ENCODE data around the gene MYO9A. TPM values are rescaled to one million over a fixed set of nuclear protein-coding genes. Genes with fewer than 3 reads are reported as not detected.
"Not testable (repeated sequence)": the region's sequence is repeated elsewhere in the genome, so short reads cannot be mapped to it uniquely, and the experiment has no call there.

The MYO9A gene
- total RNA-seq, 3 donors from 2014 or later: 40.0 to 79.3 (median 41.8) TPM

GRCh38 chr15:72057548-72058091 is 60.3 kb downstream of the MYO9A start:
- Histone ChIP-seq H3K4me1 (ENCODE audit: low read depth) (no peaks in the 10 kb centered on the region), H3K4me3 (no peak overlapping the region), H3K36me3 (ENCODE audit: low read depth) (no peaks in the 10 kb centered on the region), H3K9me3 (no peaks in the 10 kb centered on the region)
- intact Hi-C loops (cut with DNase I, micrococcal nuclease): no loop called here
- no peak for ATAC-seq
- TF ChIP-seq, protein P1, sequence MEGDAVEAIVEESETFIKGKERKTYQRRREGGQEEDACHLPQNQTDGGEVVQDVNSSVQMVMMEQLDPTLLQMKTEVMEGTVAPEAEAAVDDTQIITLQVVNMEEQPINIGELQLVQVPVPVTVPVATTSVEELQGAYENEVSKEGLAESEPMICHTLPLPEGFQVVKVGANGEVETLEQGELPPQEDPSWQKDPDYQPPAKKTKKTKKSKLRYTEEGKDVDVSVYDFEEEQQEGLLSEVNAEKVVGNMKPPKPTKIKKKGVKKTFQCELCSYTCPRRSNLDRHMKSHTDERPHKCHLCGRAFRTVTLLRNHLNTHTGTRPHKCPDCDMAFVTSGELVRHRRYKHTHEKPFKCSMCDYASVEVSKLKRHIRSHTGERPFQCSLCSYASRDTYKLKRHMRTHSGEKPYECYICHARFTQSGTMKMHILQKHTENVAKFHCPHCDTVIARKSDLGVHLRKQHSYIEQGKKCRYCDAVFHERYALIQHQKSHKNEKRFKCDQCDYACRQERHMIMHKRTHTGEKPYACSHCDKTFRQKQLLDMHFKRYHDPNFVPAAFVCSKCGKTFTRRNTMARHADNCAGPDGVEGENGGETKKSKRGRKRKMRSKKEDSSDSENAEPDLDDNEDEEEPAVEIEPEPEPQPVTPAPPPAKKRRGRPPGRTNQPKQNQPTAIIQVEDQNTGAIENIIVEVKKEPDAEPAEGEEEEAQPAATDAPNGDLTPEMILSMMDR (IDR thresholded peaks at IDR 0.05): no peak
- DNase-seq: no peak

DNA sequence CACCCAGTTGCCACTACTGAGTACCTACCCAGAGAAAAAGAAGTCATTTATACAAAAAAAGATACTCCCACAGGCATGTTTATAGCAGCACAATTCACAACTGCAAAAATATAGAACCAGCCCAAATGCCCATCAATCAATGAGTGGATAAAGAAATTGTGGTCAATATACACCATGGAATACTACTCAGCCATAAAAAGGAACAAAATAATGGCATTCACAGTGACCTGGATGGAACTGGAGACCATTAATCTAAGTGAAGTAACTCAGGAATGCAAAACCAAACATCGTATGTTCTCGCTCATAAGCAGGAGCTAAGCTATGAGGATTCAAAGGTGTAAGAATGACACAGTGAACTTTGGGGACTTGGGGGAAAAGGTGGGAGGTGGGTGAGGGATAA is 61.7 kb downstream of the MYO9A start:
- intact Hi-C loops (cut with DNase I, micrococcal nuclease); H3K4me1 ChIP-seq (ENCODE audit: low read depth); DNase-seq; ATAC-seq; H3K4me3 ChIP-seq; H3K9me3 ChIP-seq; H3K36me3 ChIP-seq (ENCODE audit: low read depth): not testable (repeated sequence)

DNA sequence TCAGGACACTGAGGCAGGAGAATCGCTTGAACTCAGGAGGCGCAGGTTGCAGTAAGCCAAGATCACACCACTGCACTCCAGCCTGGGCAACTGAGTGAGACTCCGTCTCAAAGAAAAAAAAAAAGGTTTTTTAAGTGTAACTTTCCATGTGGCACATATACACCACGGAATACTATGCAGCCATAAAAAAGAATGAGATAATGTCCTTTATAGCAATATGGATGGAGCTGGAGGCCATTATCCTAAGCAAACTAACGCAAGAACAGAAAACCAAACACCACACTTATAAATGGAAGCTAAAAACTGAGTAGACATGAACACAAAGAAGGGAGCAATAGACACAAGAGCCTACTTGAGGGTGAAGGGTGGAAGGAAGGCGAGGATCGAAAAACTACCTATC is 64.7 kb downstream of the MYO9A start:
- H3K4me3 ChIP-seq; H3K36me3 ChIP-seq (ENCODE audit: low read depth); ATAC-seq; intact Hi-C loops (cut with DNase I, micrococcal nuclease); H3K9me3 ChIP-seq; DNase-seq; H3K4me1 ChIP-seq (ENCODE audit: low read depth): not testable (repeated sequence)

GRCh38 chr15:72050700-72051099 is 67.2 kb downstream of the MYO9A start:
- no peak for DNase-seq
- H3K4me3 ChIP-seq: no peak overlapping the region
- no peaks in the 10 kb centered on the region for H3K36me3 ChIP-seq (ENCODE audit: low read depth)
- H3K4me1 ChIP-seq (ENCODE audit: low read depth): no peaks in the 10 kb centered on the region
- no peaks in the 10 kb centered on the region for H3K9me3 ChIP-seq
- intact Hi-C loops (cut with DNase I, micrococcal nuclease): no loop called here
- no peak for ATAC-seq
- TF ChIP-seq, protein P1 (IDR thresholded peaks at IDR 0.05): no peak

GRCh38 chr15:72047020-72047419 is 70.9 kb downstream of the MYO9A start:
- no peak for DNase-seq
- TF ChIP-seq, protein P1 (IDR thresholded peaks at IDR 0.05): no peak
- Histone ChIP-seq H3K4me3 (no peak overlapping the region), H3K9me3 (no peaks in the 10 kb centered on the region), H3K36me3 (ENCODE audit: low read depth) (no peaks in the 10 kb centered on the region), H3K4me1 (ENCODE audit: low read depth) (no peaks in the 10 kb centered on the region)
- intact Hi-C loops (cut with DNase I, micrococcal nuclease): no loop called here
- ATAC-seq: no peak

- Histone ChIP-seq H3K4me3 (no peak overlapping the region), H3K9me3 (no peaks in the 10 kb centered on the region), H3K4me1 (ENCODE audit: low read depth) (no peaks in the 10 kb centered on the region), H3K36me3 (ENCODE audit: low read depth) (no peaks in the 10 kb centered on the region)
- no peak for DNase-seq
- intact Hi-C loops (cut with DNase I, micrococcal nuclease): no loop called here
- TF ChIP-seq, protein P1 (IDR thresholded peaks at IDR 0.05): no peak
- ATAC-seq: no peak
These were observed 73.0 kb downstream of the MYO9A start for GRCh38 chr15:72044956-72045355.

GRCh38 chr15:72042865-72043264 is 75.1 kb downstream of the MYO9A start:
- Histone ChIP-seq H3K36me3 (ENCODE audit: low read depth) (no peaks in the 10 kb centered on the region), H3K9me3 (no peaks in the 10 kb centered on the region), H3K4me3 (no peak overlapping the region), H3K4me1 (ENCODE audit: low read depth) (no peaks in the 10 kb centered on the region)
- TF ChIP-seq, protein P1 (IDR thresholded peaks at IDR 0.05): no peak
- DNase-seq (no peak), ATAC-seq (no peak)
- intact Hi-C loops (cut with DNase I, micrococcal nuclease): no loop called here
